CD4-positive, CD25-positive, alpha-beta regulatory T cell (primary cell): ENCODE measurements around the gene MVD. TPM values are rescaled to one million over a fixed set of nuclear protein-coding genes. Genes with fewer than 3 reads are reported as not detected.

Experiments used
- ATAC-seq, 2 donors: fragments of 150-1000 bp; cut with Tn5 transposase; one replicate each; pipeline ENCODE4 v1.10.0; 2021; ENCODE audit warnings: low read depth in 2 of 2, moderate number of reproducible peaks in 2 of 2, moderate library complexity in 1 of 2
- DNase-seq, 3 donors: peaks; one replicate each; pipeline versions ENCODE4 v3.0.0 to v3.0.0-alpha.2; 2012 to 2022; ENCODE audit warnings: mixed read lengths in 1 of 3
- H3K27ac ChIP-seq: one replicate; pipeline ENCODE4 v1.7.0; 2013; ENCODE audit warnings: mild to moderate bottlenecking, low read length; ENCODE audit not compliant: insufficient read depth, poor library complexity, severe bottlenecking
- H3K27me3 ChIP-seq: one replicate; pipeline ENCODE4 v1.7.0; 2013; ENCODE audit warnings: low read length; ENCODE audit not compliant: control insufficient read depth, insufficient read depth
- H3K36me3 ChIP-seq: one replicate; pipeline ENCODE4 v1.7.0; 2013; ENCODE audit warnings: mild to moderate bottlenecking, low read length, moderate library complexity; ENCODE audit not compliant: control insufficient read depth, insufficient read depth
- H3K4me1 ChIP-seq: 2 replicates; pipeline ENCODE4 v1.7.0; 2013; ENCODE audit warnings: mild to moderate bottlenecking, low read length; ENCODE audit not compliant: insufficient read depth, control insufficient read depth, poor library complexity, severe bottlenecking
- H3K4me3 ChIP-seq: one replicate; pipeline ENCODE4 v1.7.0; 2013; ENCODE audit warnings: low read depth, mild to moderate bottlenecking, low read length, moderate library complexity
- H3K9me3 ChIP-seq, 2 experiments: 1 replicate in 1 of 2; 2 replicates in 1 of 2; pipeline ENCODE4 v1.7.0; 2013; ENCODE audit warnings: low read length in 2 of 2, mild to moderate bottlenecking in 1 of 2, moderate library complexity in 1 of 2; ENCODE audit not compliant: control insufficient read depth in 2 of 2
- H3K27ac Mint-ChIP-seq, 3 donors: one replicate each; pipeline ENCODE4 v1.8.0; 2020 to 2022; ENCODE audit warnings: mild to moderate bottlenecking in 3 of 3, mixed read lengths in 3 of 3, moderate library complexity in 2 of 3
- H3K27me3 Mint-ChIP-seq: one replicate; pipeline ENCODE4 v1.8.0; 2022; ENCODE audit warnings: mild to moderate bottlenecking, mixed read lengths
- H3K36me3 Mint-ChIP-seq: one replicate; pipeline ENCODE4 v1.8.0; 2020; ENCODE audit warnings: mixed read lengths
- H3K4me1 Mint-ChIP-seq, 4 donors: one replicate each; pipeline ENCODE4 v1.8.0; 2020 to 2022; ENCODE audit warnings: mixed read lengths in 4 of 4, mild to moderate bottlenecking in 1 of 4
- H3K4me3 Mint-ChIP-seq, 4 donors: one replicate each; pipeline ENCODE4 v1.8.0; 2020 to 2022; ENCODE audit warnings: mild to moderate bottlenecking in 4 of 4, mixed read lengths in 4 of 4, moderate library complexity in 3 of 4
- H3K9me3 Mint-ChIP-seq, 7 donors: one replicate each; pipeline ENCODE4 v1.8.0; 2020 to 2022; ENCODE audit warnings: mixed read lengths in 7 of 7, mild to moderate bottlenecking in 3 of 7, moderate library complexity in 2 of 7
- polyA plus RNA-seq, 4 donors: library from polyadenylated mRNA; unstranded; fragments of 300-500 nt; fragmentation: Illumina TruSeq; gene quantifications; one replicate each; pipeline ENCODE4 v1.2.3, GENCODE V29; 2021
- total RNA-seq: library from RNA; stranded (reverse); gene quantifications from one replicate; pipeline ENCODE4 v1.2.3, GENCODE V29; 2022

MVD gene
- total and polyA plus RNA-seq, 5 donors from 2014 or later: 19.6 to 59.7 (median 23.0) TPM

DNA sequence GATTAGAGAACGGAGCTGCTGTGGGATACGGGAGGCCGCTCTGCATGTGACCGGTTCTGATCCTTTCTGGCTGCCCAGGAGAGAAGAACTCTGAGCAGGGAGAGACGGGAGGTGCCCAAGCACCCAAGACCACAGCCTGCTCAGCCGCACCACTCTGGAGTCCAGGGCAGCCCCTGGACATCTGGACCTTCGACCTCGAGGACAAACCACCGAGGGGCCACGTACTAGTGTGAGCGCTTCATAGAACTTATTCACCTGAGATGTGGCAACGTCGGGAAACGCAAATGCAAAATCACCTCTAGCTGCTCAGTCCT is 37.4 kb upstream of the MVD start:
- Mint-ChIP-seq H3K27ac (peak overlapping the region; percentile 56 to 96 (median 95)), H3K9me3 (peaks cover 0 to 4% (median 0%) of the 10 kb centered on the region in 7 donors), H3K4me3 (peak overlapping the region; percentile 94 to 100 (median 96)), H3K4me1 (peaks cover 0 to 70% (median 23%) of the 10 kb centered on the region in 4 donors), H3K27me3 (peaks cover 5% of the 10 kb centered on the region), H3K36me3 (peaks cover 8% of the 10 kb centered on the region)
- no peak for ATAC-seq
- Histone ChIP-seq H3K9me3 (no peaks in the 10 kb centered on the region), H3K4me1 (peaks cover 78% of the 10 kb centered on the region), H3K27ac (peak overlapping the region; percentile 92), H3K36me3 (peaks cover 37% of the 10 kb centered on the region), H3K4me3 (peak overlapping the region; percentile 37), H3K27me3 (no peaks in the 10 kb centered on the region)
- DNase-seq: no peak

DNA sequence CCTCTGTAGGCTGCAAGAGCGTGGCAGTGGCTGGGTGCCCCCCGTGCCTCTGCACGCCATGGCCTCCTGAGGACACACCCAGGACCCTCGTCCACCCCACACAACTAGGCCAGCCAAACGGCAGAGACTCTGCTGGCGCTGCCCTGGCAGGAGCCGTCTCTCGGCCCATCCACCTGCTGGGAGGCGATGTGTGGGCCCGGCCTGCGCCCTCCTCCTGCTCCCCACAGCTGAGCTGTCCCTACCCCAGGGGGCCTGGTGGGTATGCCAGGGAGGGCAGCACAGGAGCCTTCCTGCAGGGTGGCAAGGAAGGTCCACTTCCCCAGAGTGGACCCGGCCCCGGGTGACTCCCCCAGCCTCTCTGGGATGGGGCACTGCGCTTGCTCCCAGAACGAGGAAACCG is 36.3 kb upstream of the MVD start:
- Mint-ChIP-seq H3K27ac (peak overlapping the region; percentile 60 to 96 (median 95)), H3K27me3 (peaks cover 5% of the 10 kb centered on the region), H3K4me1 (peaks cover 0 to 67% (median 18%) of the 10 kb centered on the region in 4 donors), H3K4me3 (no peak overlapping the region), H3K36me3 (peaks cover 8% of the 10 kb centered on the region), H3K9me3 (peaks cover 0 to 4% (median 0%) of the 10 kb centered on the region in 7 donors)
- Histone ChIP-seq H3K4me1 (peaks cover 69% of the 10 kb centered on the region), H3K36me3 (peaks cover 37% of the 10 kb centered on the region), H3K27ac (peak overlapping the region; percentile 92), H3K9me3 (no peaks in the 10 kb centered on the region), H3K4me3 (no peak overlapping the region), H3K27me3 (no peaks in the 10 kb centered on the region)
- no peak for ATAC-seq
- DNase-seq: no peak

DNA sequence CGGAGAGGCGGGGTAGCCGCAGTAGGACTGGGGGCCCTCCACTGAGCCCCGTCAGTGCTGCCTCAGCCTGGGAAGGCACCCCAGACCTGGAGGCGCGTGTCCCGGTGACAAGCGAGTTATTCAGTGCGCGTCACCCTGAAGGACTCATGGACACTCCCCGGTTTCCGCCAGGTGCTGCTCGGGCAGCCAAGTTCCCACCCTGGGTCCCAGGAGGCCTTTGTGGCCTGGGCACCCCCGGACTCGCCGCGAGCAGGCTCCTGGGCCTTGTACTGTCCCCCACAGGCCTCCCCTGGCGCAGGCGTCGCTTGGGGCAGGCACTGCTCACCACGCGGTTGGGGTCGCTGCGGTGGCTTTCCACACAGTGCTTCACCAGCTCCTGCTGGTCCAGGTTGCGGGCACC is 35.8 kb upstream of the MVD start:
- Histone ChIP-seq H3K4me3 (no peak overlapping the region), H3K9me3 (no peaks in the 10 kb centered on the region), H3K36me3 (peaks cover 37% of the 10 kb centered on the region), H3K27ac (peak overlapping the region; percentile 92), H3K27me3 (no peaks in the 10 kb centered on the region), H3K4me1 (peaks cover 69% of the 10 kb centered on the region)
- H3K27ac Mint-ChIP-seq: peak overlapping the region in 1 of 3 donors; percentile 52
- H3K27me3 Mint-ChIP-seq: peaks cover 5% of the 10 kb centered on the region
- H3K36me3 Mint-ChIP-seq: peaks cover 8% of the 10 kb centered on the region
- peak overlapping the region; percentile 33 to 71 (median 54) for H3K4me3 Mint-ChIP-seq
- ATAC-seq: no peak
- peaks cover 0 to 3% (median 0%) of the 10 kb centered on the region in 7 donors for H3K9me3 Mint-ChIP-seq
- H3K4me1 Mint-ChIP-seq: peaks cover 0 to 65% (median 15%) of the 10 kb centered on the region in 4 donors
- DNase-seq: no peak

DNA sequence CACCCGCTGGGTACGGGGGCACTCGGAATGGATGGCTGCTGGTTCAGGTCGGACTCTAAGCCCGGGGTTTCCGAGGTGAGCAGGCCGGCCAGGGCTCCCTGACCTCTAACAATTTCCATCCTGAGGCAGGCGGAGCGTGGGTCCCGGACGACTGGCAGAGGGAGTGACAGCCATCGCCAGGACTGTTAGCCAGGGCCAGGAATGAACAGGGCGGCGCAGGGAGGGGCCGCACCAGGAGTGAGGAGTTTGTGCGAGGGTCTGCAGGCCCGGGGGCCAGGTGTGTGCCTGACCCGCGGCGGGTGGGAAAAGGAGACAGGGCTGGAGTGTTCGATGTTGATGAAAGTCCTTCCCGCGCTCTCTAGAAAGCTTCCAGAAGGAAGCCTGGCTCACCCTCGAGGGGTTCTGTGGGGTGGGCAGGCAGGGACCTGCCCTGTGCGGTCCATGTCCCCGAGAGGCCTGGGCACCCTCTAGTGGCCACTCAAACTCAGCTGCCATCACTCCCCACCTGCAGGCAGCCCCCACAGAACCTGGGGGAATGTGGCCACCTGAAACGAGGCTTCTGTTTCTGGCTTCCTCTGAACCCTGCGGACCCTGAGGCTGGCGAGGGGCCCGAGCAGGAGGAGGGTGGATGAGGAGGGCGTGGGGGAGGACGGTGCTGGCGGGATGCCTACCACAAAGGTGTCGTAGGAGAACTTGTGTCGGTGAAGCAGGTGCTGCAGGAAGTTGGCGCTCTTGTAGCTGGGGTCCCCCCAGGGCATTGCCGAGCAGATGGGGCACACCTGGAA is 35.1 kb upstream of the MVD start:
- no peaks in the 10 kb centered on the region for H3K27me3 ChIP-seq
- peak overlapping the region; percentile 33 to 71 (median 54) for H3K4me3 Mint-ChIP-seq
- peaks cover under 1% of the 10 kb centered on the region for H3K27me3 Mint-ChIP-seq
- H3K9me3 ChIP-seq: no peaks in the 10 kb centered on the region
- H3K9me3 Mint-ChIP-seq: peaks cover 0 to 3% (median 0%) of the 10 kb centered on the region in 7 donors
- peak overlapping the region in 2 of 3 donors; percentile 80 to 83 for H3K27ac Mint-ChIP-seq
- DNase-seq (peak in 2 of 3 donors; percentile 32 to 40), ATAC-seq (no peak)
- peaks cover 69% of the 10 kb centered on the region for H3K4me1 ChIP-seq
- no peak overlapping the region for H3K4me3 ChIP-seq
- H3K36me3 Mint-ChIP-seq: peaks cover 8% of the 10 kb centered on the region
- H3K27ac ChIP-seq: peak overlapping the region; percentile 92
- H3K36me3 ChIP-seq: peaks cover 37% of the 10 kb centered on the region
- H3K4me1 Mint-ChIP-seq: peaks cover 0 to 63% (median 13%) of the 10 kb centered on the region in 4 donors

DNA sequence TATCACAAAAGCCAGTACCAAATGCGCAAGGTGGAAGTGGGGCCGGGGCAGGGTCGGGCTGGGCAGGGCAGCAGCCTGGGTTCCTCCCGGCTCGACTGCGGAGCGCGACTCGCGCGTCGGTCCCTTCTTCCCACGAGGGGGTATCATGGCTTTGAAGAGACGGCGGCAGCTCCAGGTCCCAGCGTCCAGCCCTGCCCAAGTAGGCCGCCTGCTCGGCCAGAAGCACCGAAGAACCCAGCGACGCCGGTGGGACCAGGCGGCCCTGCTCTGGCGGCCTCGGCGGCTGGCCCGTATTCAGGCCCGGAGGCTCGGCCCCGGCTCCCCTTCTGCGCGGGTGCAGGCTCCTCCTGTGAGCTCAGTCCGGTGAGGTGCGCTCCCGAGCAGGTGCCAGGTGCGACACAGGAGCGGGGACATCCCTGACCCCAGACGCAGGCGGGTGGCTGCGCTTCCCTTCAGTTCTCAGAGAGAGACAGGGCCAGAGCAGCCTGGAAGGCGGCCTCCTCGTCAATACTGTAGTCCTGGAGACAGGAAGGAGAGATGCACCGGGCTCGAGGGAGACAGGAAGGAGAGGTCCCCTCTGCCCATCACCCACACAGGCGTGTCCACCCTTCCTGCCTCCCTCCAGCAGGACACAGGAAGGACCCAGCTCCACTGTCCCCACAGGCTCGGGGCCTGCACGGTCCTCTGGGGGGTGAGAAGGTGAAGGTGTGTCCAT is 34.4 kb upstream of the MVD start:
- Mint-ChIP-seq H3K4me1 (peaks cover 0 to 63% (median 14%) of the 10 kb centered on the region in 4 donors), H3K27ac (peak overlapping the region in 2 of 3 donors; percentile 80 to 83), H3K9me3 (peaks cover 0 to 3% (median 0%) of the 10 kb centered on the region in 7 donors), H3K27me3 (no peaks in the 10 kb centered on the region), H3K4me3 (peak overlapping the region in 2 of 4 donors; percentile 28 to 71), H3K36me3 (peaks cover 3% of the 10 kb centered on the region)
- Histone ChIP-seq H3K4me3 (no peak overlapping the region), H3K27me3 (no peaks in the 10 kb centered on the region), H3K36me3 (peaks cover 37% of the 10 kb centered on the region), H3K4me1 (peaks cover 69% of the 10 kb centered on the region), H3K9me3 (no peaks in the 10 kb centered on the region), H3K27ac (peak overlapping the region; percentile 5)
- no peak for DNase-seq
- no peak for ATAC-seq

DNA sequence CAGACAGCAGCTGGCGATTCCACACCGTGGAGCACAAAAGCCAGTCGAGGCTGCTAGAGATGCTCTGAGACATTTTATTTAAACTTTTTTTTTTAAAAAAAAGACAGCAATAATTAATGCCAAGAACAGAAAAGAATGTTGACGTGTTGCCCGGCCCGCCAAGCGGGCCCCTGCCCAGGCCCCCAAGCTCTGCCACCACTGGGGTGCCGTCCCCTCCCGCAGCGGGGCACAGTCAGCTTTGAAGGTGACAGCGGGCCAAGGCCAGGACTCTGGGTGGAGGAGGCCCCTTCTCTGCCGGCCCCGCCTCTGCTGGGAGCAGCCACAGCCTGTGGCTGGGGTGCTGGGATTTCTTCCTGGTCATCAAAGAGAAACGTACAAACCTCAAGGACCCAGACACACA is 33.5 kb upstream of the MVD start:
- Mint-ChIP-seq H3K9me3 (peaks cover 0 to 2% (median 0%) of the 10 kb centered on the region in 7 donors), H3K27ac (no peak overlapping the region), H3K4me3 (peak overlapping the region in 1 of 4 donors; percentile 38), H3K27me3 (no peaks in the 10 kb centered on the region), H3K4me1 (peaks cover 0 to 63% (median 15%) of the 10 kb centered on the region in 4 donors), H3K36me3 (peaks cover 3% of the 10 kb centered on the region)
- H3K4me3 ChIP-seq: no peak overlapping the region
- H3K9me3 ChIP-seq: no peaks in the 10 kb centered on the region
- DNase-seq (no peak), ATAC-seq (no peak)
- peaks cover 69% of the 10 kb centered on the region for H3K4me1 ChIP-seq
- no peaks in the 10 kb centered on the region for H3K27me3 ChIP-seq
- H3K27ac ChIP-seq: peak overlapping the region; percentile 5
- peaks cover 37% of the 10 kb centered on the region for H3K36me3 ChIP-seq

DNA sequence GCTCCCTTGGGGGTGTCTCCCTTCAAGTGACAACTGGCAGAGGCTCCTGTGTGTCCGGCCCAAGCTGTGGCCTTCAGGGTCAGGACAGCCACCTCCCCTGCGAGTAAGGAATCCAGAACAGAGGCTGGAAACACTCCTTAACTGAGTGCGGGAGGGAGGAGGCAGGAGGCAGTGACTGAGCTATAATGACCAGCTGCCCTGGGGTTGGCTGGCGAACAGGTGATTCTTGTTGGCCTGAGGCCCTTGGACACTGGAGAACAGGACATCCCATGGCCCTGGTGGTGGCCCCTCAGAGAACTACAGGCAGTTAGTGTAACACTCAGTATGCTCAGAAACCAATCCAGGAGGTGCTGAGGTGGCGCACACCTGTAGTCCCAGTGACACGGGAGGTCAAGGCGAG is 32.9 kb upstream of the MVD start:
- peaks cover 0 to 2% (median 0%) of the 10 kb centered on the region in 7 donors for H3K9me3 Mint-ChIP-seq
- Histone ChIP-seq H3K9me3 (no peaks in the 10 kb centered on the region), H3K36me3 (peaks cover 37% of the 10 kb centered on the region), H3K4me1 (peaks cover 70% of the 10 kb centered on the region), H3K4me3 (no peak overlapping the region), H3K27me3 (no peaks in the 10 kb centered on the region), H3K27ac (peak overlapping the region; percentile 14)
- H3K27ac Mint-ChIP-seq: peak overlapping the region; percentile 56 to 80 (median 62)
- H3K4me1 Mint-ChIP-seq: peaks cover 0 to 65% (median 17%) of the 10 kb centered on the region in 4 donors
- no peaks in the 10 kb centered on the region for H3K27me3 Mint-ChIP-seq
- no peak for DNase-seq
- H3K4me3 Mint-ChIP-seq: peak overlapping the region in 1 of 4 donors; percentile 41
- H3K36me3 Mint-ChIP-seq: peaks cover 3% of the 10 kb centered on the region
- no peak for ATAC-seq
